H4 (cell line): ENCODE results near the gene CDYL. TPM values are rescaled to one million over a fixed set of nuclear protein-coding genes. Genes with fewer than 3 reads are reported as not detected.

Source experiments
- DNase-seq: peaks from one replicate; pipeline ENCODE4 v3.0.0-alpha.2; 2015; ENCODE audit warnings: low spot score
- total RNA-seq: library from RNA; depleted of rRNA; stranded (reverse); fragments of >200 nt; shearing (Covaris generic); gene quantifications from 2 replicates; pipeline ENCODE4 v1.2.3, GENCODE V29; 2014

CDYL gene
- total RNA-seq, 1 experiment from 2014 or later, result 16.0 TPM

DNA sequence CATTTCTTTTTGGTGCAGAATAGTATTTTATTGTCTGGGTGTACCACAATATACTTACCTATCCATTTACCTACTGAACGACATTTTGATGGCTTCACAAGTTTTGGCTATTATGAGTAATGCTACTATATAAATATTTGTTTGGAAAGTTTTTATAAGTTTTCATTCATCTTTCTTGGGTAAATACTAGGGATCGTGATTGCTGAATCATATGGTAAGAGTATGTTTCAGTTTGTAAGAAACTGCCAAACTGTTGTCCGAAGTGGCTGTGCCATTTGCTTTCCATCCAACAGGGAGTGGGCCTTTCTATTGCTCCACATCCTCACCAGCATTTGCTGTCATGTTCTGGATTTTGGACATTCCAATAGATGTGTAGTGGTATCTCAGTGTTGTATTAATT, 104.2 kb downstream of the CDYL start:
- DNase-seq, result no peak

DNA sequence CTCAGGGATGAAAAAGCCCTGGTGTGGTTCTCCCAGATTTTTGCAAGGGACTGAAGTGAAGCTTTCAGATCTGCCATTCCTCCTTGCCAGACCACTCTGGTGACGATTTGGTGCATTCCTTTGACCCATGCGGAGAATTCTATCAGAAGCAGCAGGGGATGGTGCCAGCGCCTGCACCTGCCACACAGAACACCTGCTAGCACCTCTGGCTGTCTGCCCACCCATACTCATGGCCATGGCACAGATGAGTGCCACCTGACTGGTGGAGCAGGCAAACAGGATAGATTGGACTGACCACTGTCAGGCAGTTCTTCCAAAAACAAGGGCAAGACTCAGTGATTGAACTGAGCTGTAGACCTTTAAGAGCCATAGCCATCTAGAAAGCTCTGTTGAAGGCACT, 107.1 kb downstream of the CDYL start:
- DNase-seq, result no peak

DNA sequence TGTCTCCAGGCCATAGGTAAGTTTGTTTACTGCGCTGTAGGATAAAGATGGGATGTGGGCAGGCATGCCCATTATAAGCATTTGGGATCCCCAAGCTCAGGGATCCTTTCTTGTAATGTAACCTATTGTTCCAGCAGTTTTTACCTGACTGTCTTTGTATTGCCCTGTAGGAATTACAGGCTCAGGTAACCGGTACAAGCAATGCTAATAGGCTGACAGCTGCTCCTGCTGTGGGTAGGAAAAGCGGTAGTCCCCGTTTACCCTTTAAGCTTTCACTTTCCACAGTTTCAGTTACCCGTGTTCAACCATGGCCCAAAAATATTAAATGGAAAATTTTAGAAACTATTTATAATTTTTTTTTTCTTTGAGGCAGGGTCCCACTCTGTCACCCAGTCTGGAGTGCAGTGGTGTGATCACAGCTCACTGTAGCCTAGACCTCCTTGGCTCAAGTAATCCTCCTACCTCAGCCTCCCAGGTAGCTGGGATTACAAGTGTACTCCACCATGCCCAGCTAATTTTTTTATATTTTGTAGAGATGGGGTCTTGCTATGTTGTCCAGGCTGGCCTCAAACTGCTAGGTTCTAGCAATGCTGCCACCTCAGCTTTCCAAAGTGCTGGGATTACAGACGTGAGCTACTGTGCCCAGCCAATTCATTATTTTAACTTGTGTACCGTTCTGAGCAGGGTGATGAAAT, 108.6 kb downstream of the CDYL start:
- no peak for DNase-seq

DNA sequence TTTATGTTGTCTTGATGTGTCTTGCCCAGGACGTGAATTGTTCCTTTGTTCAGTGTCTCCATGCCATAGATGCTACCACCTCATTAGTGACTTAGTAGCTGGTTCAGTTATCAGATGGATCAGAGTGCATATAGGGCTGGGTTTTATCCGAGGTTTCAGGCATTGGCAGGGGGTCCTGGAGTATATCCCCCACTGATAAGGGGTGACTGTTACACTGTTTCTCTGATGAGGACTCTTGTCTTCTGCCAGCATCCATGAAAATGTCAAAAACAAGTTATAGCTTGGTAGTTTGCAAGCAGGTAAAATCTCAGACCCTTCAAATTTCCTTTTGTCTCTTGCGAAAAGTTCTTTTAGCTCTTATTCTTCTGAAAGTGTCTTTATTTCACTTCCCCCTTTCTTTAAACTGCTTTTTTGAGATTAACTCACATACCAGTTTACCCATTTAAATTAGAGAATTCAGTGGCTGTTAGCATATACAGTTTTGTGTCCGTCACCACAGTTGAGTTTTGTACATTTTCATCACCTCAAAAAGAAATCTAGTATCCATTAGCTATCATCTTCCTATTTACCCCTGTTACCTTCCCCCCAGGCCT, 109.2 kb downstream of the CDYL start:
- DNase-seq, result no peak

DNA sequence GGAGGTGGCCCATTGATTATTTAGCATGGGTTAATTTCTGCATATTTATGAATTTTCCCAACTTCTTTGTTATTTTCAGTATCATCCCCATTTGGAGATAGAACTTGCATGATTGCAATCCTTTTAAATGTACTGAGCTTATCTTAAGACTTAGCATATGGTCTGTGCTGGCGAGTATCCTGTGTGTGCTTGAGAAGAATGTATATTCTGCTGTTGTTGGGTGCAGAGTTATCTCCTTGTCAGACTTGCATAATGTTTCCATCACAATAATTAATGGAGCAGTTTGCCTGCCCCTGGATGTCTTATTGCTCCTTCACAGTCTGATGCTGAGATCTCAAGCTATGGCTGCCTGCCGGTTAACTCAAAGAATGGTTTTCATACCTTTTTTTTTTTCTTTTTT, 112.6 kb downstream of the CDYL start:
- DNase-seq, result no peak

DNA sequence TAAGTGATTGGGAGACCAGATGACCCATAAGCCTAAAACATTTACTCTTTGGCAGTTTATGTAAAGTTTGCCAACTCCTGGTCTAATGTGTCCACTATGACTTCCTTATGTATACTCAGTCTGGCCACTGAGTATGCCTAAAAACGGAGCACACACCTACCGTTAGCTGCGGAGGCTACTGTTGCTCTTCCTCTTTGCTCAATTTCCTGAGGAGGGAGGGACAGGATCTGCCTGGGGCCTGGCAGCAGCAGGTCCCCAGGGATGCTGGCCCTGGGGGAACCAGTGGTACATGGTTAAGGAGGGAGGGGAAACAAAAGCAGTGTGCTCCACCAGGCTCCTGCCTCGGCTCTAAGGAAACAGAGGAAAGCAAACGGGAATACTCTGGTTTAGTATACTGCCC, 113.5 kb downstream of the CDYL start:
- no peak for DNase-seq

DNA sequence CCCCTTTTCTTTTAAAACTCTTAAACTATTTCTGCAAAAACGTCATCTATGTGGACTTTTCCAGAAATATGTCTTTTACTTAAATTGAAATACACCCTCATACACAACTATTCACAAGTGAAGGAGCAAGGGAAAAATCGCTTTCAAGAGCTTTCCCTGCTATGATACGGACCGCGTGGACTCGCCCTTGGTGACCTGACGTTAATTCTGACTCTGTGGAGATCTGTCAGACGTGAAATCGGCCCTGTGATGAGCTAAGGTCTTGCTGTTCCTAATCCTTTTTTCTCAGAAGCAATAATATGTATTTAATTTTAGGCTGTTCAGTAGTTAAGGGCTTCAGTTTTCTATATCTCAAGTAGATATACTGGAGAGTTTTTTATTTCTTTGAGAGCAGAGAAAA, 114.0 kb downstream of the CDYL start:
- no peak for DNase-seq

DNA sequence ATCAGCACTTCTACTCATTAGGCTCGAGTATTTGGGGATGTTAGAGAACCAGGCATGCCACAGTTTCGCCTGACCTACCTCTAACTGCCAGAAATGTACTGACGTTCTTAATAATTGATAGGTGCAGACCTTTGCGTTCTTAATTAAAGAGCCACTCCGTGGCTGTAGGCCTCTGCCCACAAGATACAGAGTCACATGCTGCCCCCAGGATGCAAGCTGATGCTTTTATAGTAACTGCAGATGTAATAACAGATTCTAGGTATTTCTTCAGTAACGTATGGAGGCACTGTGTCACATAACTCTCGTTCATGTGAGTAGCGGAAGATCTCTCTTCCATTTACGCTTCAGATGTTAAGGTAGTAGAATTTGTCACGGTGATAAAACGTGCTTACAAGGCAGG, 114.4 kb downstream of the CDYL start:
- DNase-seq, result no peak

DNA sequence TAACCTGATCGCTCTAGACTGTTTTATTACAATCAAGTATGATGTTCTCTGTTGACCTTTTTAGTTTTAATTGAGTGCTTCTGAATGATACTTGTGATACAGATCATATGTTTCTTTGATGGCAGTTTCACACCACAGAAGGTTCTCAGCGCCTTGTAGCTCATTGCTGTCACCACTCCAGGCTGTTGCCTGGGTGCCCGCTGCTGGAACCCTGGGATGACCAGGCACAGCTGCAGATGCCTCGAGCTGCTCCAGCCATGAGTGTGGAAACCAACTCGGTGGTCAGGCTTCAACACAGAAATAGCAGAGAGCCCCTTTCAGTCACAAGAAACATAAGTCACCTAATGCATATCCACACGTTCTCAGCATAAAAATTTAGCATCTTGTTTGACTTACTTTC, 114.9 kb downstream of the CDYL start:
- DNase-seq, result no peak

DNA sequence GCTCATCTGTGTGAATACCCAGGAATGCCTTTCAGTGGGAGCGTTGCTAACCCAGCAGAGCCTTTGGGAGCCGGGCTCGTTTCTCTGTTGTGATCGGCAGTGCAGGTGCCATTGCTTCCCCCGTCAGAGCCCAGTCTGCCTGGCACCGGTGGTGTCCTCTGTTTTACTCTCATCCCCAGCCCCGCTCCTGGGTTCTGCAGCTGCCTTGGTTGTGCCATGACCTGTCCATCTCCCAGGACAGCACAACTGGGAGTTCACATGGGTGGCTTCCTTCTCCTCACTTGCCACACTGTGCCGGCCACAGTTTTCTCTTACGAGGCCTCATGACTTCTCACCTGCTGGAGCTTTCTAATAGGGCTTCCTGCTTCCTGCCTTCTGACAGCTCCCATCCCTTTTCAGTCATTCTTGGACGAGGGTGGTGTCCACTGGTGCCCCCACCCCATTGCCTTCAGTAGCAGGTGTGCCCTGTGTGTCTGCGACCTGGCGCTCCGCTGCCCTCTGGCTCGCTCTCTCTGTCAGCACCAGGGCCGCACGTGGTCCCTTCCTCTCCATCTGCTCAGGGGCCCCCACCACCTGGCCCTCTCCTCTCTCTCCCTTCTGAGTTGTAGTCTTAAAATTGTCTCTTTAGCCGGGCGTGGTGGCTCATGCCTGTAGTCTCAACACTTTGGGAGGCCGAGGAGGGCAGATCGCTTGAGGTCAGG, 116.7 kb downstream of the CDYL start:
- DNase-seq, result no peak

DNA sequence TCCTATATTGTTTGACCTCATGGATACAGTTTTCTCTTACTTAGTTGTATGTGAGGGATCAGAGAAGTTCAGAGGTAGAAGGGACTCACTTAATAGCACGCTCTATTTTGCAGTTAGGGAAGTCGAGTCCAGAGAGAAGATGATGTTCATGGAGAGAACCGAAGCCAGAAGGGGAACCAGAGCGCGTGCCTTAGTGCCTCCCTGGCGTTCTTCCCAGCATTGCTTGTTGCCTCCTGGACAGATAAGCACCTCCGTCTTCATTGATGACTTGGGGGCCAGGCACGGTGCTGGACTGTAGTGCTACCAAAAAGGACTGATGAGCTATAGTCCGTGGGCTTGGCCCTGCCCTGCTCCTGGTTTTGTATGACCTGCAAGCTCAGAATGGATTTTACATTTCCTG, 117.8 kb downstream of the CDYL start:
- DNase-seq, result no peak

DNA sequence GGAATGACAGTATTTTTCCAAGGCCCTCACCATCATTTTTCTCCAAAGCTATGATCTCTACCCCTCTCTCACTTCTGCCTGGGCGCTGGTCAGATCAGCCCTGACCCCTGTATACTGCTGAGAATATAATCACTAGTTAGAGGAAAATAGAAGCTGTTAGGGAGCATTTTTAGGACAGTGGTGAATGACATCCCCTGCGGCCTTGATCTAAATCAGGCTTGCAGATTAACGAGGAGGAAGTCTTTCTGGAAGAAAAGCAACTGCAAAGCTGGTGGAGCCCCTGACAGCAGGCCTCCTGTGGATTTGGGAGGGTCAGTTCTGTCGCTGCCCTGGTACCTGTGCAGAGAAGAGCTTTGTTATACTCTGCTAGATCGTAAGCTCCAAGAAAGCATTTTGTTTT, 119.8 kb downstream of the CDYL start:
- DNase-seq, result no peak

DNA sequence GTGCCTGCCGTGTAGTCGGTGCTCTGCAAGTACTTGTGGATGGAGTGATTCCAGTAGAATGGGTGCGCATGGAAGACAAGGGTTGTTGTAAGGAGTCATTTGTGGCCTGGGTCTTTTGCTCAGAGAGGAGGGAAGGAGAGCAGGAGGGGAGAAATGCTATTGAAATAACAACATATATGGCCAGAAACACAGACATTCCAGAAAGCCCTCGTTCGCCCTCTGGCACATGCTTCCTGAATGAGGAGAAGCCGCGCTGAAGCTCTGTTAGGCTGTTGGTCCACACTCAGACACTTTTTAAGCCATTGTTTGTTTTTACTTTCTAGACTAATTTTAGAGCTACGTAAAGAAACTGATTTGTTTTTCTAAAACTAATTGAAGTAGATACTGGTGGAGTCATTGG, 120.2 kb downstream of the CDYL start:
- no peak for DNase-seq

DNA sequence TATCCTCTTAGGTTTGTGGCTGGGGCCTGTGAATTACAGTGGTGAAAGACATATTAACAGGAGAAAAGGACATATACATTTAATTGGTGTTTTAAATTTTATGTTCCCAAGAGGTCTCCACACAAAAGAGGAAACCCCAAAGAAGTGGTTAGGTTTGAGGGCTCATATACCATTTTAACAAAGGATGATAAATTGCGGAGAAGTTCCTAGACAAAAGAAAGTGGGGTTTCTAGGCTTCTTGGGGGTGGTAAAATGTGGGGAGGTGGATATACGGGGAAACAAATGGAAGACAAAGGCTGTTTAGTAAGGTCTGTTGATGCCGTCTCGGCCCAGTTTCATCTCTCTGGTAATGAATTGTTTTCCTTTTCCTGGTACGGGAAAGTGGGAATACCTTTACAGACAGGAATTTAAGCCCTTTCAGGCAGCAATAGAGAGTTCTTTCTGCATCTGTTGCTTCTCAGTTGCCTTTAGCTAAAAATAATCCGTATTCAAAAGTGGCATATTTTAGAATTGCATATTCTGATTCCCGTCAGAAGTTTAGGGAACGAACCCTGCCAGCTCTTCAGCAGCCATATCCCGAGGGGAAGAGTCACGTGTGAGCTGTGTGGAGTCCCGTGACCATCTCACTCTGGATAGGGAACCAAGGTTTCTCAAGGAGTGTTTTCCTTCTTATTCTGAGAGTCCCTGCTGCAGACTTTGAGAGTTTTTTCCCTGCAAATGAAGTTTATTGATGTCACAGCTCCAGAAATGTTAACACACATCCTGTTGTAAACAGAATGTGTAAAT, 123.2 kb downstream of the CDYL start:
- DNase-seq, result no peak

DNA sequence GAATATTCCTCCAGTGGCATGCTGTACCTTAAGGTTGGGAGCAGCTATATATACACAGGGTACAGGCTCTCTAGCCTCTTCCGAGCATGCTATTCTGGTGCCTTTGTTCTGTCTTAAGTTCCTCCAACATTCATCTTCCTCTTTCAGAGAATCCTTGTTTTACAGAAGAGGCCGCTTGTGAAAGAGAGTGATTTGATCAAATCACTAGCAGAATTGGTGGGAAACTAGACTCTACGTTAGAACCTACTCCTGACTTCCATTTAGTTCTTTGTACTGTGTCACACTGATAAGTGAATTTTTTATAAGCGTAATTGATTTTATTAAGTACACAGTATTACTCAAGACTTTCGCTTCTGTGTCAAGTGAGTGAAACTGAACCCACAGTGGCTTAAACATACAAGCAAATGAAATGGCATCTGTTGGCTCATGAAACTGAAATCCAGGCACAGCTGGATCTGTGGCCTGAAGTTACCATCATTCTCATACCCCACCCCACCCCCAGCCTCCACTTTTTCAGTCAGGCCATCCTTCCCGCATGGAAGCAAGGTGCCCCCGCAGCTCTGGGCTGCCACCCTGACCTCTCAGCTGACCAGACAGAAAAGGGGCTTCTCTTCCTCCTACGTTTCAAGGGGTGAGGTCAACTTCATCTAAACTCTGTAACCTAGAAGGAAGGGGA, 125.3 kb downstream of the CDYL start:
- DNase-seq, result no peak

DNA sequence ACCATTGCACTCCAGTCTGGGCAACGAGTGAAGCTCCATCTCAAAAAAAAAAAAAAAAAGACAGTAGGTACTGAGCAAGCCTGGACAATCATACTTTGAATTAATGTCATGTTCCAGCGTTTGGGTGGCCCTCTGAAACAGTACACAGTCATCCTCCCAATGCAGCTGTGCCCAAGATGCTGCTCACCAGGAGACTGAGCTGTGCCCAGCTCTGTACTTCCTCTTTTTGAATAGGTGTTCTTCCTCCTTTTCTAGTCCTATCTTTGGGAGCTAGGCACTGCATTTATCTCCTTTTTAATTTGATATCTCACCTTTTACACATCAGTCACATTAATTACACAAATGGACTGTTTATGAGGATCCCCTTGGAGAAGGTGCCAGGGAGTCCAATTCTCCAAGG, 126.2 kb downstream of the CDYL start:
- DNase-seq, result no peak

DNA sequence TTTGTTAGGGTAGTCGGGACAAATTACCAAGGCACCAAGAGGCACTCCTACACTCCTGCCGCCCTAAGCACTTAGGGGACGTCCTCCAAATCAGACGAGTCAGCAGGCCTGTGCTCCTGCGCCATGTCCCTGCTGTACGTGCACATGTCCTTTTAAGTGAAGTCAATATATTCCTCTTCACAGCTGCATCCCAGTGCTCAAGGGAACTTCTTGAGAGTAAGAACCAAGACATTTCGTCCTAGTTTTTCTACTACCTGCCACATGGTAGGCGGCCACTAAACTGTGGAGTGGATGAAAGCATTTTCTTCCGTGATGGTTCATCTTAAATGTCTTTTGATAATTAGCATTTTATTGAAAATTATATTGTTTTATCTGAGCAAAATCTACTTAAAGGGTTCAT, 126.9 kb downstream of the CDYL start:
- DNase-seq, result no peak

DNA sequence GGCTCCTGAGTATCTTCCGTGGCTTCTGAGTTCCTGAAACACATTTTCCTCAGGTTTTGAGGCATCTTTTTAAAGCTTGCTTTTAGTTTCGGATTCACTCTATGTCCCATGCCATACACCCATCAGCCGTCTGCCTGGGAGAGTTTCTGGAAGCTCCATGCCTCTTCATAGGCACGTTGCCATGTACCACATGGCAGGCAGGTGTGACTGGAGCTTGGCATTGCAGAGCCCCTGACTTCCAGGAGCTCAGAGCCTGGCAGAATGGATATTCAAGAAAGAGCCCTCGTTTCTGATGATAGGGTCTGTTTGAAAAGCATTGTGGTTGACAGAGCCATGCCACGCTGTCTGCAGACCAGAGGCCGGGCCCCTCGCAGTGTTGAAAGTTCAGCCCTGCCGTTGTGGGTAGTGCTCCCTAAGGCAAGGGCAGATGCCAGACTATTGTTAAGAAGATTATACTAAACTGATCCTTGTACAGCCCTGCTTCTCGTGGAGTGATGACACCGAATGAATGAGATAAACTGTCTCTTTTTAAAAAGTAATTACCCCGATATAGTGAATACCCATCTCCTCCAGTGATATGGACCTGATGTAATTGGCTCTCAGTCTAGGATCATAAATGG, 127.7 kb downstream of the CDYL start:
- DNase-seq, result no peak

DNA sequence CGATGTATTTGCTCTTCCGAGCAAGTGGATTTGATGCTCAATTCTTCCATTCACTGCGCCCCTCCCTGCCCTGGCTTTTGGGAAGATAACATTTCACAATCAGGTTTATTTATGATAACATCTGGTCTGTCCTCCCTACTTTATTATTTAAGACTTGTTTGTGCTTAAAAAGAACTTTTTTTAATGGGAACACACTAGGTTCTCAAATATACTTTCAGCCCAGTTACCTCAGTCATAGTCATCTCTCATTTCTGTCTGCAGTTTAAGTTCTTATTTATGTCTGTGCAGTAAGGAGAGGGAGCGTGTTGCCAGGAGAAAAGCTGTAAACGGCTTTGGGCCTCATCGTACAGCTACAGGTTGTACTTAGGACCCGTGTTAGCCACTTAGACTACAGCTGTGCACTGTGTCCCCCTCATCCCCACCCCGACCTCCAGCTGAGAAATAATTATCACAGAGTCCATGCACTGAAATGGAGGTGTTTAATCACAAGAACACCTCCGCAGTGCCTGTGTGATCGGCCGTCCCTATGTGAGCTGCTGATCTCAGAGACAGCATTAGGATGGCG, 128.3 kb downstream of the CDYL start:
- DNase-seq, result no peak

DNA sequence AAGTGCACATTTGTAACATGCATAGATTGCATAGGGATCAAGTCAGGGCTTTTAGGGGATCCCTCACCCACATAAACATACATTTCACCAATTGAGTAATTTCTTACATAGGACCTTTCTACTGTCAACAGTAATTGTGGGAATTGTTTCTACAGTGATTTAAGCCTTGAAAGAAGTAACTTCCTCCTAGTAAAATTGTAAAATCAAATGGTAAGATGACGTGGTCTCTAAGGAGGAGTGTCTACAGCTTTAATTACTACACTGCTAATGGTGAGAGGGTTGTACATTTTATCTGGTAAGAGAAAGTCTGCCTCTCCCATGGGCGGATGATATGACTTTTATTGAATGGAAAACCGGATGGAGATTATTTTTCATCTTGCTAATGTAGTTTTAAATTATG, 129.6 kb downstream of the CDYL start:
- DNase-seq, result no peak
